ENCODE results near the gene EML4.
"Not testable (repeated sequence)": the region's sequence is repeated elsewhere in the genome, so short reads cannot be mapped to it uniquely, and the experiment has no call there.

Gene EML4

GRCh38 chr2:42347518-42347917 is 178.4 kb downstream of the EML4 start:
- H3K36me3 Mint-ChIP-seq (ENCODE audit: low read depth), result peaks cover 89% of the 10 kb centered on the region
- H3K27me3 Mint-ChIP-seq; intact Hi-C loops (cut with micrococcal nuclease); H3K4me1 Mint-ChIP-seq (ENCODE audit: low read depth); H3K9me3 Mint-ChIP-seq; H3K4me3 Mint-ChIP-seq; H3K27ac Mint-ChIP-seq: not testable (repeated sequence)

DNA sequence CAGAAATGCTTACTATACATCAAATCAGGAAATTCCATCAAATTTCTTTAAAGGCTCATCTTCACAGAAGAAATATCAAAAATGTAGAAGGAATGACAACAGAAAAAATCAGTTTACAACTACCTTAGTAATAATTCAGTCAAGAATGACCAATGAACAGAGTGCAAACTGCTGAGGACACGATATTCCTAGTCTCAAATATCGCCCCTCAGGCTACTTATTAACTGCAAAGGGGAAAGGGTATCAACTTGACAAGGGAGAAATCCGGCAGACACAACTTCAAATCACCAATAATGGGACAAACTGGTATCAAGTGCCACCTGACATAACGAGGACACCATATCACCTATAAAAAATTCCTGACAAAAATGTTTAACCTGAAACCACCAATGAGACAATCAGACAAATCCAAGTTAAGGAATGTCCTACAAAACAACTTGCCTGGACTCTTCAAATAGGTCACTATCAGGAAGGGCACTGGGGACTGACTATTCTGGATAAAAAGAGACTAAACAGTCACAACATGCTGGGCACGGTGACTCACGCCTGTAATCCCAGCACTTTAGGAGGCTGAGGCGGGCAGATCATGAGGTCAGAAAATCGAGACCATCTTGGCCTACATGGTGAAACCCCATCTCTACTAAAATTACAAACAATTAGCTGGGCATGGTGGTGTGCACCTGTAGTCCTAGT is 179.1 kb downstream of the EML4 start:
- Mint-ChIP-seq H3K4me1 (ENCODE audit: low read depth) (no peaks in the 10 kb centered on the region), H3K36me3 (ENCODE audit: low read depth) (peaks cover 92% of the 10 kb centered on the region), H3K27me3 (no peaks in the 10 kb centered on the region), H3K27ac (no peak overlapping the region), H3K4me3 (no peak overlapping the region), H3K9me3 (no peaks in the 10 kb centered on the region)
- intact Hi-C loops (cut with micrococcal nuclease), result no loop called here

DNA sequence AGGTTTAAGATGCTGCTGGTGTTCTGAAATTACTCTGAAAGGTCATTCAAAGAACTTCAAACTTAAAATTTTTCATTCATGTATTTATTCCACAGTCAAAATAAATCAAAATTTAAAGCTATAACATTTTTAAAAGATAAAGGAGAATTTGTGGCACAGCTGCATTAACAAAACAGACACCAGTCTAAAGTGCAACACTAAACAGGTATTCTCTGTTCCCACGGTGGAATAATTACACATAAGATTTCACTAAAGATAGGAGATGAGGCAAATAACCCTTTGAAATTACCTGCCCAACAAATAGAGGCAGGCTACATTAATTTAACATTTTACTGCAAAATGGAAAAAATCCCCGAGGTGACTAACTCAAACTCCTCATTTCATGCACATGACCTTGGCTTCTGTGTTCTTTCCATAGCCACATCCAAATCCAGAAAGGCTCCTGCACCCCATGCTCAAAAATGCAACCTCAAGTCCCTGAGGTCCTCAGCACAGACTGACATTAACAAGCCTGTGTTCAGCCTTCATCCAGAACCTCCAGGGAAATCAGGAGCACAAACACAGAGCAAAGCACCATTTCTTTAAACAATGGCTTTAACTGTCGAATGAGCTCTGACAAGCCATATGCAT is 181.4 kb downstream of the EML4 start:
- Mint-ChIP-seq H3K27ac (no peak overlapping the region), H3K4me3 (no peak overlapping the region), H3K36me3 (ENCODE audit: low read depth) (peaks cover 73% of the 10 kb centered on the region), H3K9me3 (no peaks in the 10 kb centered on the region), H3K4me1 (ENCODE audit: low read depth) (no peaks in the 10 kb centered on the region), H3K27me3 (no peaks in the 10 kb centered on the region)
- intact Hi-C loops (cut with micrococcal nuclease), result no loop called here

DNA sequence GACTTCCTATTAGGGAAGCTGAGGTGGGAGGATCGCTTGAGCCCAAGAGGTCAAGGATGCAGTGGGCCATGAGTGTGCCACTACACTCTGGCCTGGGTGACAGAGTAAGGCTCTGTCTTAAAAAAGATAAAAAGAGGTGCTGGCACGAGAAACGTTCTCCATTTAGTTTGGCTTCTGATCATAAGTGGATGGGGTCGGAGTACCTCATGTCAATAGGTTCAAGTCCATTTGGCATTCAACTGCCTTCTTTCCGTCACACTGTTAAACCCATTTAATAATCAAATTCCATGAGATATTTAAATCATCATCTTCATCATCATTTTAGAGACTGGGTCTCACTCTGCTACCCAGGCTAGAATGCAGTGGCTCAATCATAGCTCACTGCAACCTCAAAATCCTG is 182.7 kb downstream of the EML4 start:
- peaks cover 11% of the 10 kb centered on the region for H3K4me1 Mint-ChIP-seq (ENCODE audit: low read depth)
- no peaks in the 10 kb centered on the region for H3K9me3 Mint-ChIP-seq
- H3K27me3 Mint-ChIP-seq, result no peaks in the 10 kb centered on the region
- H3K4me3 Mint-ChIP-seq, result no peak overlapping the region
- H3K36me3 Mint-ChIP-seq (ENCODE audit: low read depth), result peaks cover 74% of the 10 kb centered on the region
- intact Hi-C loops (cut with micrococcal nuclease), result no loop called here
- H3K27ac Mint-ChIP-seq, result no peak overlapping the region

GRCh38 chr2:42353792-42354429 is 184.8 kb downstream of the EML4 start:
- H3K4me1 Mint-ChIP-seq (ENCODE audit: low read depth), result peaks cover 25% of the 10 kb centered on the region
- H3K27me3 Mint-ChIP-seq, result no peaks in the 10 kb centered on the region
- no peak overlapping the region for H3K4me3 Mint-ChIP-seq
- peaks cover 54% of the 10 kb centered on the region for H3K36me3 Mint-ChIP-seq (ENCODE audit: low read depth)
- no peaks in the 10 kb centered on the region for H3K9me3 Mint-ChIP-seq
- no peak overlapping the region for H3K27ac Mint-ChIP-seq
- intact Hi-C loops (cut with micrococcal nuclease), result no loop called here

- peaks cover 18% of the 10 kb centered on the region for H3K36me3 Mint-ChIP-seq (ENCODE audit: low read depth)
These were observed 190.3 kb downstream of the EML4 start for GRCh38 chr2:42359304-42359964.

DNA sequence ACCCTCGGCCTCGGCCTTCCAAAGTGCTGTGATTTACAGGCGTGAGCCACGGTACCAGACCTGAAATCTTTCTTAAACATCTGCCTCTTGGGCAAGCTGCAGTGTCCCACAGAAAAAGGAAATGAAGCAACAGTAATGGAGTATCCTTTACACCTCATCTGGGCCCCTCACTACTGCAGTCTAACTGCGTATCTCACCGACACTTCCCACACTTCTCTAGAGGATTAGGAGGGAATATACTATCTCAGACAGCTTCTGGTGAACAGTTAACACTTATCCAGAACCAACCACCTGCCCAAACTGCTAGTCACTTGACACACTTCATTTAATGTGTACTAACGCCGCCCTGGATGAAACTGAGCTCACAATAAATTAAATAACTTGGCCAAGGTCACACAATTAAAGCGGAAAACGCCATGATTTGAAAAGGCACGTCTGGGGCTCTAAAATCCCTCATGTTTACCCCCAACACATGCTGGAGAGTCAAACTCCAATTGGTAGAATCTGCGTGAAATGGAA is 190.9 kb downstream of the EML4 start:
- Mint-ChIP-seq H3K4me3 (peak overlapping the region; percentile 91), H3K9me3 (no peaks in the 10 kb centered on the region), H3K27me3 (peaks cover 9% of the 10 kb centered on the region), H3K36me3 (ENCODE audit: low read depth) (peaks cover 18% of the 10 kb centered on the region), H3K4me1 (ENCODE audit: low read depth) (peaks cover 42% of the 10 kb centered on the region), H3K27ac (peak overlapping the region; percentile 94)
- intact Hi-C loops (cut with micrococcal nuclease), result loop anchor here (10.0 kb wide), 1 partner anchor 635 kb away; no protein-coding TSS in a partner anchor

More at GRCh38 chr2:42359304-42359964, 190.3 kb downstream of the EML4 start:
- intact Hi-C loops (cut with micrococcal nuclease), result no loop called here
- H3K27me3 Mint-ChIP-seq, result peaks cover 9% of the 10 kb centered on the region
- H3K4me3 Mint-ChIP-seq, result peak overlapping the region; percentile 91
- peak overlapping the region; percentile 94 for H3K27ac Mint-ChIP-seq
- no peaks in the 10 kb centered on the region for H3K9me3 Mint-ChIP-seq
- peaks cover 42% of the 10 kb centered on the region for H3K4me1 Mint-ChIP-seq (ENCODE audit: low read depth)

DNA sequence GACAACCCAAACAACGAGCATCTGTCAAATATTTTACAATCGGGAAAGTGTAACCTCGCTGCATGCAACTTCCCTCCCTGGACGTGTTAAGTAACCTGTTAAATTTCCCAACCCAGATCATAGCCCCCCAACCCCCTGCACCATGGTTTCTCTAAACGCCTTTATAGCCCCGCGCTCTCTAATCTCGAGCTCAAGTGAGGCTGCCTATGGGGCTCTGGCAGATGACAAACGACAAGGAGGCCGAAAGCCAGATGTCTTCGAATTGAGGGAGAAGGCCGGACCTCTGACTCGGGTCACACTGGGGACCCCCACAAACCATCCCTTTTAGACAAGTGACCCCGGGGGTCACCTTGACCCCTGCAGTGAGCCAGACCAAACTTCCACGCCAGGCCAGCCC is 191.3 kb downstream of the EML4 start:
- peak overlapping the region; percentile 94 for H3K27ac Mint-ChIP-seq
- H3K9me3 Mint-ChIP-seq, result no peaks in the 10 kb centered on the region
- H3K4me1 Mint-ChIP-seq (ENCODE audit: low read depth), result peaks cover 42% of the 10 kb centered on the region

GRCh38 chr2:42360890-42361727 is 192.0 kb downstream of the EML4 start, which contains the start of gene COX7A2L:
Gene COX7A2L (minus strand): TSS chr2:42361217. CDS start chr2:42361161, 56 bp downstream.
- Mint-ChIP-seq H3K36me3 (ENCODE audit: low read depth) (peaks cover 14% of the 10 kb centered on the region), H3K4me1 (ENCODE audit: low read depth) (peaks cover 38% of the 10 kb centered on the region)

More for the DNA sequence above, 191.3 kb downstream of the EML4 start:
- Mint-ChIP-seq H3K36me3 (ENCODE audit: low read depth) (peaks cover 18% of the 10 kb centered on the region), H3K4me3 (peak overlapping the region; percentile 91), H3K27me3 (peaks cover 9% of the 10 kb centered on the region)
- intact Hi-C loops (cut with micrococcal nuclease), result loop anchor here (10.0 kb wide), 1 partner anchor 636 kb away; no protein-coding TSS in a partner anchor

DNA sequence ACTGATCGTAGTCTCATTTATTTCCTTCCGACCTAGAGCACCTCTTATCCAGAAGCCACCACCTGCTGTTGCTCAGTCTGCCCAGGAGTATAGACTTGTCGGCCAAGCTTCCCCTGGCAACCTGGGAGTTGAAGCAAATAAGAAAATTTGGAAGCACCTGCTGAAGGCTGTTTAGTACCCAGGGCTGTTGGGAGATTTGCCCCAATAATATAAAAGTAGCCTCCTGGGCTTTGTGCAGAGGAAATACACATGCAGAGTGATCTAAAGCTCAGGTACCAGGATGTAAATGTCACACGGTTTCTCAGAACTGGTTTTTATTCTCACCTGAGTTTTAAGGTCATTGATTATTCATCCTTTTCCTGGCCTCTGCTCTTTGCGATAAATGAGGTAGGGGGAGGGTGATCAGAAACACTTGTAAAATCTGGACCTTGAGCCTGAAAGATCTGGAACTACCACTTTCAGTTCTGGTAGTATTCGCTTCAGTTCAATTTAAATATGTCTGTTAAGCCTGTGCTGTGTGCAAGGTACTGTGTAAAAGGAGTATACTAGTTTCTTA is 192.7 kb downstream of the EML4 start:
- peaks cover 31% of the 10 kb centered on the region for H3K4me1 Mint-ChIP-seq (ENCODE audit: low read depth)
- peak overlapping the region; percentile 91 for H3K4me3 Mint-ChIP-seq
- peak overlapping the region; percentile 94 for H3K27ac Mint-ChIP-seq
- intact Hi-C loops (cut with micrococcal nuclease), result loop anchor here (10.0 kb wide), 1 partner anchor 637 kb away; no protein-coding TSS in a partner anchor
- peaks cover 9% of the 10 kb centered on the region for H3K27me3 Mint-ChIP-seq
- peaks cover 9% of the 10 kb centered on the region for H3K36me3 Mint-ChIP-seq (ENCODE audit: low read depth)
- H3K9me3 Mint-ChIP-seq, result no peaks in the 10 kb centered on the region

More at GRCh38 chr2:42360890-42361727, 192.0 kb downstream of the EML4 start, which contains the start of gene COX7A2L:
- H3K27me3 Mint-ChIP-seq, result peaks cover 9% of the 10 kb centered on the region
- peak within 1 kb of the TSS; percentile 94 for H3K27ac Mint-ChIP-seq
- H3K9me3 Mint-ChIP-seq, result no peaks in the 10 kb centered on the region
- peak within 1 kb of the TSS; percentile 91 for H3K4me3 Mint-ChIP-seq
- intact Hi-C loops (cut with micrococcal nuclease), result loop anchor here (10.0 kb wide), 1 partner anchor 636 kb away; no protein-coding TSS in a partner anchor

DNA sequence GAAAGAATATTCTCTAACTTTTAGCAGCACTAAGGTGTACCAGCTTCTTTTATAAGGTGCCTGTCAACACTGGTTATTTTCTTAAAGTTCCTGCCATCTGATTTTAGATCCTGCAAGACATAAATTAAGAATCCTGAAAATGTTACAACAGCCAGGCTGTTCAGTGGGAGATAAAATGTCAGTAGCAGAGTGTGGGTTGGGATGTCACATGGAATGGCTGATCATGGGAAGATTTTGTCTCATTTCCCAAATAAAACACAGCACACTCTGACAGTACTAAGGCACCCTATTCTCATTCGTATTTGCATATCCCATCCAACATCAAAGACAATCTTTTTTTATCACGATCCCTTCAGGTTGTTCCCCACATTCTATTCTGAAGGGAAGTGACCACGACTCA is 194.3 kb downstream of the EML4 start:
- Mint-ChIP-seq H3K27ac (no peak overlapping the region), H3K4me1 (ENCODE audit: low read depth) (peaks cover 21% of the 10 kb centered on the region), H3K36me3 (ENCODE audit: low read depth) (peaks cover 9% of the 10 kb centered on the region), H3K9me3 (no peaks in the 10 kb centered on the region), H3K4me3 (no peak overlapping the region), H3K27me3 (peaks cover 11% of the 10 kb centered on the region)
- intact Hi-C loops (cut with micrococcal nuclease), result loop anchor here (10.0 kb wide), 1 partner anchor 639 kb away; no protein-coding TSS in a partner anchor

GRCh38 chr2:42364658-42365057 is 195.5 kb downstream of the EML4 start:
- Mint-ChIP-seq H3K36me3 (ENCODE audit: low read depth) (peaks cover 9% of the 10 kb centered on the region), H3K4me3 (no peak overlapping the region), H3K9me3 (no peaks in the 10 kb centered on the region), H3K27ac (no peak overlapping the region), H3K4me1 (ENCODE audit: low read depth) (peaks cover 15% of the 10 kb centered on the region), H3K27me3 (peaks cover 11% of the 10 kb centered on the region)
- intact Hi-C loops (cut with micrococcal nuclease), result loop anchor here (10.0 kb wide), 1 partner anchor 640 kb away; no protein-coding TSS in a partner anchor
